HG02610 (cell line): ENCODE results near the gene RARS1.
A peak's percentile ranks its signal among the peaks of the same experiment; 100 is the strongest.

ENCODE experiments used
- ATAC-seq: cut with Tn5 transposase; IDR thresholded peaks from one replicate; pipeline ENCODE4 v1.9.1; 2021; ENCODE audit warnings: mild to moderate bottlenecking, moderate library complexity; ENCODE audit not compliant: unreplicated experiment

Gene RARS1

GRCh38 chr5:168553377-168554130 lies 67.3 kb downstream of the RARS1 start:
- peak; percentile 70 for ATAC-seq

GRCh38 chr5:168557389-168557788 lies 71.1 kb downstream of the RARS1 start:
- ATAC-seq: no peak

GRCh38 chr5:168562279-168562678 lies 76.0 kb downstream of the RARS1 start:
- no peak for ATAC-seq

GRCh38 chr5:168563959-168564358 lies 77.7 kb downstream of the RARS1 start:
- ATAC-seq: no peak

- ATAC-seq: no peak
Measured at GRCh38 chr5:168568738-168569137, 82.5 kb downstream of the RARS1 start.
